HEK293T (cell line): ENCODE results near the gene INSM2.

Experiments
- CTCF ChIA-PET: fragments of 350-600 bp; formaldehyde crosslinking; extraction: SDS; loops from one replicate; lab custom pipeline; 2021; ENCODE audit warnings: antibody characterized with exemption, inconsistent platforms; lab: Yijun Ruan, JAX
- POLR2A ChIA-PET: fragments of 350-600 bp; formaldehyde crosslinking; extraction: SDS; loops from one replicate; lab custom pipeline; 2020; ENCODE audit warnings: antibody characterized with exemption, inconsistent platforms; lab: Yijun Ruan, JAX
- DNase-seq: peaks from one replicate; pipeline ENCODE4 v3.0.0; 2012; ENCODE audit warnings: mixed read lengths; ENCODE audit errors: extremely low spot score
- ARNT ChIP-seq: fragments of 450-650 bp; IDR thresholded peaks from 2 replicates; pipeline ENCODE4 v1.6.1; 2017; ENCODE audit warnings: mild to moderate bottlenecking
- BHLHE40 ChIP-seq: fragments of 450-650 bp; IDR thresholded peaks from 2 replicates; pipeline ENCODE4 v1.6.1; 2016; ENCODE audit warnings: mild to moderate bottlenecking, moderate library complexity, borderline replicate concordance
- CTBP1 ChIP-seq: fragments of 450-650 bp; IDR thresholded peaks from 2 replicates; pipeline ENCODE4 v1.6.1; 2016; ENCODE audit warnings: borderline replicate concordance
- ELF4 ChIP-seq: fragments of 450-650 bp; IDR thresholded peaks from 2 replicates; pipeline ENCODE4 v1.6.1; 2017; ENCODE audit warnings: antibody characterized with exemption
- FOXA1 ChIP-seq: fragments of 450-650 bp; IDR thresholded peaks from 2 replicates; pipeline ENCODE4 v1.6.1; 2016; ENCODE audit warnings: mild to moderate bottlenecking
- FOXK2 ChIP-seq: fragments of 450-650 bp; IDR thresholded peaks from 2 replicates; pipeline ENCODE4 v1.6.1; 2016; ENCODE audit warnings: mild to moderate bottlenecking
- FOXM1 ChIP-seq: fragments of 450-650 bp; IDR thresholded peaks from 2 replicates; pipeline ENCODE4 v1.6.1; 2017; ENCODE audit warnings: mild to moderate bottlenecking, borderline replicate concordance
- HDGF ChIP-seq: fragments of 450-650 bp; IDR thresholded peaks from 2 replicates; pipeline ENCODE4 v1.6.1; 2017; ENCODE audit warnings: antibody characterized with exemption, borderline replicate concordance
- L3MBTL2 ChIP-seq: fragments of 450-650 bp; conservative IDR thresholded peaks from 2 replicates; pipeline ENCODE4 v1.6.1; 2016; ENCODE audit warnings: mild to moderate bottlenecking
- LEF1 ChIP-seq: fragments of 450-650 bp; IDR thresholded peaks from 2 replicates; pipeline ENCODE4 v1.6.1; 2017; ENCODE audit warnings: mild to moderate bottlenecking, borderline replicate concordance
- NFRKB ChIP-seq: fragments of 450-650 bp; IDR thresholded peaks from 2 replicates; pipeline ENCODE4 v1.6.1; 2016; ENCODE audit warnings: mild to moderate bottlenecking, moderate library complexity
- SP1 ChIP-seq: fragments of 450-650 bp; IDR thresholded peaks from 2 replicates; pipeline ENCODE4 v1.6.1; 2017
- SUZ12 ChIP-seq: fragments of 450-650 bp; IDR thresholded peaks from 2 replicates; pipeline ENCODE4 v1.6.1; 2016; ENCODE audit warnings: mild to moderate bottlenecking
- TARDBP ChIP-seq: fragments of 450-650 bp; IDR thresholded peaks from 2 replicates; pipeline ENCODE4 v1.6.1; 2016
- ZNF384 ChIP-seq: fragments of 450-650 bp; IDR thresholded peaks from 2 replicates; pipeline ENCODE4 v1.6.1; 2016
- TF ChIP-seq, protein P1 (sequence below): fragments of 450-650 bp; IDR thresholded peaks from 2 replicates; pipeline ENCODE4 v1.6.1; 2016

Gene INSM2

DNA sequence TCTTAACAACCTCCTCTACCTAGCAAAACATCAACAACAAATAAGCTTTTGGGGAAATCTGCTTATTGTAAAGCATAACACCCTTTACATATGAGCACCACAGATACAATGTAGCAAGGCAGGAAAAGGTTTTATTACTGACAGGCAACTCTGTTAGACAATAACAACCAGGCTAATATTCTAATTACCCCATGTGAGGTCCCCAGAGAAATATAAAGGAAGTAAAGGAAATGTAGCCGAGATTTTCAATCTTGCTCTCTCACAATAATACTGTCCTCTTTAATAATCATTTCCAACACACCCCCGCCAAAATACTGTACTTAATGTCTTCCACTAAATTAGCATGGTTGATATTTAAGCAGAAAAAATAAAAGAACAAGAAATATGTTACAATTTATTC lies 14.0 kb upstream of the INSM2 start:
- POLR2A ChIA-PET = no interaction called here
- no peak for DNase-seq
- CTCF ChIA-PET = no interaction called here
- TF ChIP-seq NFRKB (no peak), FOXA1 (no peak), TARDBP (no peak), FOXM1 (no peak), BHLHE40 (no peak), L3MBTL2 (no peak), HDGF (no peak), SUZ12 (no peak), LEF1 (no peak), ELF4 (no peak)

DNA sequence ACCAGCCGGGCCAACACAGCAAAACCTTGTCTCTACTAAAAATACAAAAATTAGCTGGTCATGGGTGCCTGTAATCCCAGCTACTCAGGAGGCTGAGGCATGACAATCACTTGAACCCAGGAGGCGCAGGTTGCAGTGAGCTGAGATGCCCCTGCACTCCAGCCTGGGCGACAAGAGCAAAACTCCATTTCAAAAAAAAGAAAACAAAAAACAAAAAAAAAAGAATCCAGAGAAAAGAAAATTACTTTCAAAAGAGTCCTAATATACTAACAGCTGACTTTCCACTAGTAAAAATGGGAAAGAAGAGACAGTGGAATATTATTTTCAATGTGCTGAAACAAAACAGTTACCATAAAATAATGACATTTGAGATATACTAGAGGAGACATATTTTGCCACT lies 8.3 kb upstream of the INSM2 start:
- TF ChIP-seq L3MBTL2 (no peak), HDGF (no peak), ARNT (no peak), FOXA1 (no peak), BHLHE40 (no peak), CTBP1 (no peak), ZNF384 (no peak), FOXM1 (no peak), TARDBP (no peak), SP1 (no peak)
- TF ChIP-seq, protein P1, sequence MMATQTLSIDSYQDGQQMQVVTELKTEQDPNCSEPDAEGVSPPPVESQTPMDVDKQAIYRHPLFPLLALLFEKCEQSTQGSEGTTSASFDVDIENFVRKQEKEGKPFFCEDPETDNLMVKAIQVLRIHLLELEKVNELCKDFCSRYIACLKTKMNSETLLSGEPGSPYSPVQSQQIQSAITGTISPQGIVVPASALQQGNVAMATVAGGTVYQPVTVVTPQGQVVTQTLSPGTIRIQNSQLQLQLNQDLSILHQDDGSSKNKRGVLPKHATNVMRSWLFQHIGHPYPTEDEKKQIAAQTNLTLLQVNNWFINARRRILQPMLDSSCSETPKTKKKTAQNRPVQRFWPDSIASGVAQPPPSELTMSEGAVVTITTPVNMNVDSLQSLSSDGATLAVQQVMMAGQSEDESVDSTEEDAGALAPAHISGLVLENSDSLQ = no peak
- no peak for DNase-seq
- POLR2A ChIA-PET = no interaction called here
- CTCF ChIA-PET = no interaction called here

DNA sequence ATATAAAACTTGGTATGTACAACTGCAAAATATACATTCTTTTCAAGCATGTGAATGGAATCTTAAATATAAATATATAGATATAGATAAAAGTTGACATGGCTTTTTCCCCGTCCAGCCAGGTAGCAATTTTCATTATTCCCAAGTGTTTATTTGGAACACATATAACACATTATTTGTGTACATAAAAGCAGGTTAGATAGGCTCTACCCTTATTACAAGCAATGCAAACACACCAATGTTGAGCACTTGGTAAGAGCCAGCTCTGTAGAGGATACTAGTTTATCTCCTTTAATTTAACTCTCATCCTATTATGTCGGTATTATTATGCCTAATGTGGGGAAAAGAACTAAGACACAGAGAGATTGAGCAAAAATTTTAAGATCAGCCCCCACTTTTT lies 7.0 kb upstream of the INSM2 start:
- TF ChIP-seq, protein P1 = no peak
- TF ChIP-seq FOXM1 = no peak
- no peak for TF ChIP-seq HDGF
- no peak for TF ChIP-seq FOXK2
- TF ChIP-seq TARDBP = no peak
- TF ChIP-seq SUZ12 = no peak
- no peak for TF ChIP-seq CTBP1
- no peak for TF ChIP-seq FOXA1
- TF ChIP-seq ARNT = no peak
- no peak for TF ChIP-seq LEF1
- no peak for TF ChIP-seq L3MBTL2
- TF ChIP-seq NFRKB = no peak
- TF ChIP-seq ZNF384 = no peak
- TF ChIP-seq SP1 = no peak
- no peak for TF ChIP-seq BHLHE40
- no peak for TF ChIP-seq ELF4
- DNase-seq = no peak
- CTCF ChIA-PET = no interaction called here
- POLR2A ChIA-PET = no interaction called here

DNA sequence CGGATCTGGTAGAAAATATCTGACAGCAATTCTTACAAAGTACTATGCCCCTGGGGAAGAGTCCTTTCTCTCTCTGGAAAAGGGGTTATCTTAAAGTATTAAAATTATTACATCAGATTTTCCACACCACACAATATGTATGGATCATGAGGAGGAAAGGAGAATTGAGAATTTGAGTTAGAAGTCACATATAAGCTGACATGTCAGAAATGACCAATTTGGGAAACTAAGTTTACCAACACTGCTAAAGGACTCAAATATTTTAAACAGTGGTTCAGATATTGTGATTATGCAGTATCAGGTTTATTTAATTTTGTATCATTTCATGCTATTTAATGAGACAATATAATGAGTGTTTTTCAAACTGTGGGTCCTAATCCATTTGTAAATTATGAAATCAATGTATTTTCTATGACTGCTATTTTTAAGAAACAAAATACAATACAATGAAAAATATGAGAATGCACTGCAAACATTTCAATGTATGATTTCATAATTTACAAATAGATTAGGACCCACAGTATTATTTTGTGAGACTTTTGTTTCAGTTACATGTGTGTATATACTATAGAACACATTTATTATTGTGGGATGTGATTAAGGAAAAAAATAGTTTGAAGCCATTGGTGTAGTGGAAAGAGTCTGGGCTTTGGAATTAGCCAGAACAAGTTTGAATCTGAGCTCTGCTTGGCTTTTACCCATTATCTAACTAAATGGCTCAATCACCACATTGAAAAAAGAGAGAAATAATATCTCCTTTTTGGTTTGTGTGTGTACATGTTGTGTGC lies 1.8 kb upstream of the INSM2 start:
- no peak for DNase-seq
- ChIA-PET CTCF (no interaction called here), POLR2A (no interaction called here)
- TF ChIP-seq ELF4 (no peak), L3MBTL2 (no peak)

- TF ChIP-seq ARNT (no peak), ELF4 (no peak), LEF1 (no peak), ZNF384 (no peak), HDGF (no peak), FOXM1 (no peak), CTBP1 (no peak), BHLHE40 (no peak)
- ChIA-PET POLR2A (no interaction called here), CTCF (no interaction called here)
These were observed 1.1 kb upstream of the INSM2 start for GRCh38 chr14:35532783-35533356.

GRCh38 chr14:35534208-35534872 lies 376 bp downstream of the INSM2 start:
- TF ChIP-seq L3MBTL2 = no peak; the same call in 1 of the 2 replicates
- no peak for TF ChIP-seq SUZ12
- TF ChIP-seq LEF1 = no peak
- TF ChIP-seq, protein P1 = no peak
- TF ChIP-seq FOXM1 = no peak
- TF ChIP-seq ELF4 = no peak
- no peak for TF ChIP-seq ARNT
- no peak for TF ChIP-seq CTBP1
- TF ChIP-seq BHLHE40 = no peak
- no peak for TF ChIP-seq SP1
- TF ChIP-seq ZNF384 = no peak
- TF ChIP-seq TARDBP = no peak
- no peak for TF ChIP-seq FOXK2
- no peak for TF ChIP-seq FOXA1
- TF ChIP-seq NFRKB = no peak
- TF ChIP-seq HDGF = no peak
- ChIA-PET POLR2A (interaction anchor here (1.2 kb wide), 1 partner anchor 292 kb away, joined by 3 read pairs; the partner anchor contains the start of gene BRMS1L), CTCF (interaction anchor here (0.6 to 1.3 kb wide), 3 partner anchors 11 to 118 kb away, joined by 3 read pairs; no protein-coding TSS in a partner anchor)
- DNase-seq = peak; percentile 22

More at GRCh38 chr14:35532783-35533356, 1.1 kb upstream of the INSM2 start:
- no peak for DNase-seq
